ENCODE results near the gene NRBP1.

Gene NRBP1

GRCh38 chr2:27431395-27431794 lies 3.0 kb downstream of the NRBP1 start:
- Mint-ChIP-seq H3K9me3 (no peaks in the 10 kb centered on the region), H3K27me3 (ENCODE audit: low read depth, poor library complexity) (no peaks in the 10 kb centered on the region), H3K36me3 (ENCODE audit: low read depth) (peaks cover 35% of the 10 kb centered on the region), H3K27ac (peak overlapping the region; percentile 90), H3K4me3 (peak overlapping the region; percentile 57), H3K4me1 (peaks cover 31% of the 10 kb centered on the region)
- DNase-seq = no peak
- no peak for TF ChIP-seq CTCF (IDR thresholded peaks at IDR 0.05)

- Mint-ChIP-seq H3K36me3 (ENCODE audit: low read depth) (peaks cover 69% of the 10 kb centered on the region), H3K27me3 (ENCODE audit: low read depth, poor library complexity) (no peaks in the 10 kb centered on the region), H3K4me1 (peaks cover 14% of the 10 kb centered on the region), H3K9me3 (no peaks in the 10 kb centered on the region), H3K4me3 (no peak overlapping the region), H3K27ac (no peak overlapping the region)
- no peak for TF ChIP-seq CTCF (IDR thresholded peaks at IDR 0.05)
- no peak for DNase-seq
Measured at GRCh38 chr2:27435628-27436027, 7.2 kb downstream of the NRBP1 start.

- H3K4me3 Mint-ChIP-seq = peak overlapping the region; percentile 65
- H3K27me3 Mint-ChIP-seq (ENCODE audit: low read depth, poor library complexity) = no peaks in the 10 kb centered on the region
- DNase-seq = no peak
- peaks cover 63% of the 10 kb centered on the region for H3K36me3 Mint-ChIP-seq (ENCODE audit: low read depth)
- H3K27ac Mint-ChIP-seq = peak overlapping the region; percentile 39
- TF ChIP-seq CTCF (IDR thresholded peaks at IDR 0.05) = no peak
- peaks cover 27% of the 10 kb centered on the region for H3K4me1 Mint-ChIP-seq
- H3K9me3 Mint-ChIP-seq = no peaks in the 10 kb centered on the region
Measured at GRCh38 chr2:27441226-27441926, 12.9 kb downstream of the NRBP1 start.

GRCh38 chr2:27441958-27442919 lies 13.8 kb downstream of the NRBP1 start, which contains the start of gene KRTCAP3:
Gene KRTCAP3, plus strand, starts transcription at chr2:27442381. Its CDS starts 32 bp downstream, at chr2:27442413.
- Mint-ChIP-seq H3K4me3 (peak within 1 kb of the TSS; percentile 65), H3K27ac (peak within 1 kb of the TSS; percentile 74), H3K27me3 (ENCODE audit: low read depth, poor library complexity) (no peaks in the 10 kb centered on the region), H3K36me3 (ENCODE audit: low read depth) (peaks cover 59% of the 10 kb centered on the region), H3K4me1 (peaks cover 27% of the 10 kb centered on the region), H3K9me3 (no peaks in the 10 kb centered on the region)
- DNase-seq = peak; percentile 76
- peak; percentile 44 for TF ChIP-seq CTCF (IDR thresholded peaks at IDR 0.05)

GRCh38 chr2:27442920-27443282 lies 14.5 kb downstream of the NRBP1 start:
- H3K36me3 Mint-ChIP-seq (ENCODE audit: low read depth) = peaks cover 62% of the 10 kb centered on the region
- H3K9me3 Mint-ChIP-seq = no peaks in the 10 kb centered on the region
- H3K27me3 Mint-ChIP-seq (ENCODE audit: low read depth, poor library complexity) = no peaks in the 10 kb centered on the region
- H3K27ac Mint-ChIP-seq = peak overlapping the region; percentile 74
- peaks cover 27% of the 10 kb centered on the region for H3K4me1 Mint-ChIP-seq
- no peak for TF ChIP-seq CTCF (IDR thresholded peaks at IDR 0.05)
- peak overlapping the region; percentile 63 for H3K4me3 Mint-ChIP-seq
- DNase-seq = no peak

All from nephron progenitor cell (in vitro differentiated cells).